GM18951 (cell line): ENCODE data around the gene RGS14.

Source experiments
- POLR2A ChIP-seq: IDR thresholded peaks from 4 replicates; pipeline ENCODE4 v1.6.1; 2011; ENCODE audit warnings: mild to moderate bottlenecking; ENCODE audit not compliant: insufficient read length, insufficient read depth; ENCODE audit errors: extremely low read depth
- in situ Hi-C: fragments of 300-500 bp; cut with MboI; formaldehyde crosslinking; loops from one replicate; pipeline ENCODE4 v1.12.0; 2022; ENCODE audit warnings: low sequenced_read_pairs, mixed read lengths, inconsistent platforms; ENCODE audit not compliant: unreplicated experiment

Gene RGS14, protein sequence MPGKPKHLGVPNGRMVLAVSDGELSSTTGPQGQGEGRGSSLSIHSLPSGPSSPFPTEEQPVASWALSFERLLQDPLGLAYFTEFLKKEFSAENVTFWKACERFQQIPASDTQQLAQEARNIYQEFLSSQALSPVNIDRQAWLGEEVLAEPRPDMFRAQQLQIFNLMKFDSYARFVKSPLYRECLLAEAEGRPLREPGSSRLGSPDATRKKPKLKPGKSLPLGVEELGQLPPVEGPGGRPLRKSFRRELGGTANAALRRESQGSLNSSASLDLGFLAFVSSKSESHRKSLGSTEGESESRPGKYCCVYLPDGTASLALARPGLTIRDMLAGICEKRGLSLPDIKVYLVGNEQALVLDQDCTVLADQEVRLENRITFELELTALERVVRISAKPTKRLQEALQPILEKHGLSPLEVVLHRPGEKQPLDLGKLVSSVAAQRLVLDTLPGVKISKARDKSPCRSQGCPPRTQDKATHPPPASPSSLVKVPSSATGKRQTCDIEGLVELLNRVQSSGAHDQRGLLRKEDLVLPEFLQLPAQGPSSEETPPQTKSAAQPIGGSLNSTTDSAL

DNA sequence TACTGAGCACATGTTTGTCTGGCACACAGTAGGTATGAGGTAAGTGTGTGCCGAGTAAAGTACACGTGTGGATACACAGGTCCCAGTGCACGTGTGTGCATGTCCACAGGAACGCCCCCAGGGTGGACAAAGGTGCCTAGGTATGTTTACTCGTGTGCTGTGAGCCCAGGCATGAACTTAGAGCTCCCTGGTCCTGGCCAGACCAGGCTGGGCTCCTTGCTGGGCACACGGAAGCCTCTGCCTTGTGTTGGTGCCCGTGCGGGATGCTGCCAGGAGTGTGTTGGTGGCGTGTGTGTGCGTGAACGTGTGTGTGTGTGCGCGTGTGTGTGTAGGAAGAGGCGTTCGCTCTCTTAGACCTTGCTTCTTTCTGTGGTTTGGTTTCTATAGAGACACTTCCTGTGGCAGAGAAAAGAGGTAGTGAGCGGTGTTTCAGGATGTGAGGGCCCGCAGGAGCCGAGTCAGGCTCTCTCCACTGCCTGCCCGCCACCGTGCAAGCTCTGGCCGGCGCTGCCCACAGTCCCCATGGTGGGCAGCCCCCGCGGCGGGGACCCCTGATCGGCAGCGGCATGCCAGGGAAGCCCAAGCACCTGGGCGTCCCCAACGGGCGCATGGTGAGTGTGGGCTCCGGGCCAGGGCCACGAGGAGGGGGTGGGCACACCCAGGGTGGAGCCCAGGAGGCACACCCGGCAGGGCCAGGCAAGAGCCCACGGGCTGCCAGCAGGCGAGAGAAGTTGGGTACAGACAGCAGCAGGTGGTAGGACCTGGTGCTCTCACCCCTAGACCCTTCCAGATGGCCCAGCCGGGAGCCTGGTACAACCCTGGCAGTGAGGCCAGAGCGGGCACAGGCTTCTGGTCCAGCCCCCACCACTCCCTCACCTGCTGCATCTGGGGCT is at the start of gene RGS14:
Gene RGS14 (plus strand): TSS at position 466 of the 893 bp plus-strand sequence. CDS start 101 bp downstream, at position 567.
- TF ChIP-seq POLR2A = peak; percentile 85
- in situ Hi-C loops = no loop called here

GRCh38 chr5:177308740-177309139 is 49.0 kb upstream of the RGS14 start:
- in situ Hi-C loops = no loop called here
- no peak for TF ChIP-seq POLR2A

- TF ChIP-seq POLR2A = peak; percentile 9
- in situ Hi-C loops = no loop called here
These were observed 48.2 kb upstream of the RGS14 start for GRCh38 chr5:177309351-177310191.

DNA sequence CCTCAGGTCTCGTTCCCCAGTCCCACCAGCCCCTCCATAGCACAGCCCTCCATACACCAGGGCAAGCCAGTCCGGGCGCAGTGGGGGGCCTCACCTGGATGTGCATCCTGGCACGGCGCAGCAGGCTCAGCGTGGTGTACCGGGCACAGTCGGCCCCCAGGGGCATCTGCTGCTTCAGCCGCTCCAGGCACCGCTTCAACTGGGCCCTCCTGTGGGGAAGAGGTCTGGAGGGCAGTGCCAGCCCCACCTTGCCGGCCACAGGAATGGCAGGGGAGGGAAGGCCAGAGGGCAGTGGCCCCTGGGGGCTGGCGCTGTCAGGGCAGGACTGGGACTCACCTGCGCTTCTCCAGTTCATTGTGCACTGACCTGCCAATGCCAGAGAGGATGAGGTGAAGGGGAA is 47.4 kb upstream of the RGS14 start:
- no peak for TF ChIP-seq POLR2A
- in situ Hi-C loops = no loop called here

DNA sequence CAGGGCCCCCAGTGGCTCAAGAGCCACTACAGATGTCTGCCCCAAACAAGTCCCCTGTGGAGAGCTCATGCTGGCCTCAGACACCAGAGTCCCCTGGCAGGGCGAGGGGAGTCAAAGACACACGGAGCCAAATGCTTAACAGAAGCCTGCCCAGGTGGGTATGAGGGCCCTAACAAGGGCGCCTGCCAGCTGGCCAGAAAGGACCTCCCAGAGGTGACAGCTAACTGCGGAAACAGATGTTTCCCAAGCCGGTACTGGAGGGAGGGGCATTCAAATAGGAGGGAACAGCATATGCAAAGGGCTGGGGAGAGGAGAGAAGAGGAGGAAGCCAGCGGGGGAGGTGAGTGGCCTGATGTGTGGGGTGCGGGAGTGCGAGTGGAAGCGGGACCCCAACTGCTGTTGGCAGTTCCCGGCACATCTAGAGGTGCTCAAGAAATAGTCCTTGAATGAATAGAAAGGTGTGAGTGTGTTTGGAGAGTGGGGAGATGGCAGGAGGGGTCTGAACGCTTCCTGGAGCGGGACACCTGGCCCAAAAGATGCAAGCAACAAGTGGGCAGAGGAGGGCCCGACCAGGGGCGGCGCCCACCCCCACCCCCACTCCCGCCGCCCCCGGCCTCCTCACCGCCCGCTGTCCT is 46.9 kb upstream of the RGS14 start:
- TF ChIP-seq POLR2A = peak; percentile 69
- in situ Hi-C loops = no loop called here

GRCh38 chr5:177311392-177311722 is 46.4 kb upstream of the RGS14 start:
- no peak for TF ChIP-seq POLR2A
- in situ Hi-C loops = no loop called here

DNA sequence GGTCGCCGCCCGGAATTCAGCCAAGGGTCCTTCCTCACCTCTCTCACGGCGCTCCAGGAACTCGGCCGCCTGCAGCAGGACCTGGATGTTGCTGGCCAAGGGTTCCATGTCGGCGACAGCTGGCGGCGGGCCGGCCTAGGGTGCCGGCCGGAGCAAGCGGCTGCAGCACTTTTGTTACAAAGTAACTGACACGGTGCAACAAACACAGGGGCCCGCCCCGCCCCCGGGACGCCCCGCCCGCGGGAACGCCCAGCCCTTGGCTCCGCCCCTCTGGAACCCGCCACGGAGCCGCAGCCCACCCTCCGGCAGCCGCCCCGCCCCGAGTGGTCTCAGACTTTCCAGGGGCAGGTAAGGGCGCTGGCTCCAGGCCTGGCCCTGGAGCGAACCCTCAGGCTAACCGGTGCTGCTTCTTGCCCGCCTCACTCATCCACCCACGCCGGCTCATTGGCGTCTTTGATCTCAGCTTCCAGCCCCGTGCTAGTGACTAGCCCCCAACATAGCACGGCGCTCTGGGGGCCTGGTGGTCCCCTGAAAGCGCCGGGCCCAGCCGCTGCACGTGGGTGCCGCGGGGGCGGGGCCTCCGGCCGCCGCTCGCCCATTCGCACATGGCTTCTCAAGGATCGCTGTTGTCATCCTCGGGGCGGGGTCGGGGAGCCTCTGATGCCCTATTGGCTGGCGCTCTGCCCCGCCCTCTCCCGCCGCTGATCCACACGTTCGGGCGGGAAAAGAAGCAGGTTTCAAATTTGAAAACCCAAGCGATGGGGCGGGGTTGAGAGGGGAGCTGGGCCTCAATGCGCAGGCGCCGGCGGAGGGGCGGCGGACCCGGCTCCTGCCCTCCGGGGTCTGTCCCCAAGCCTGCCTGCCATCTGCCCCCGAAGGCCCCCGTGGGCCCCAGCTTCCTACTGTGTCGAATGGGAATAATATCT is 45.7 kb upstream of the RGS14 start, which contains the start of gene MXD3:
Gene MXD3 (minus strand): TSS at position 176 of the 926 bp plus-strand sequence. CDS start 68 bp downstream, at position 108.
- in situ Hi-C loops = no loop called here
- TF ChIP-seq POLR2A = peak; percentile 72

- no peak for TF ChIP-seq POLR2A
- in situ Hi-C loops = no loop called here
These were observed 45.0 kb upstream of the RGS14 start for GRCh38 chr5:177312649-177313181.

DNA sequence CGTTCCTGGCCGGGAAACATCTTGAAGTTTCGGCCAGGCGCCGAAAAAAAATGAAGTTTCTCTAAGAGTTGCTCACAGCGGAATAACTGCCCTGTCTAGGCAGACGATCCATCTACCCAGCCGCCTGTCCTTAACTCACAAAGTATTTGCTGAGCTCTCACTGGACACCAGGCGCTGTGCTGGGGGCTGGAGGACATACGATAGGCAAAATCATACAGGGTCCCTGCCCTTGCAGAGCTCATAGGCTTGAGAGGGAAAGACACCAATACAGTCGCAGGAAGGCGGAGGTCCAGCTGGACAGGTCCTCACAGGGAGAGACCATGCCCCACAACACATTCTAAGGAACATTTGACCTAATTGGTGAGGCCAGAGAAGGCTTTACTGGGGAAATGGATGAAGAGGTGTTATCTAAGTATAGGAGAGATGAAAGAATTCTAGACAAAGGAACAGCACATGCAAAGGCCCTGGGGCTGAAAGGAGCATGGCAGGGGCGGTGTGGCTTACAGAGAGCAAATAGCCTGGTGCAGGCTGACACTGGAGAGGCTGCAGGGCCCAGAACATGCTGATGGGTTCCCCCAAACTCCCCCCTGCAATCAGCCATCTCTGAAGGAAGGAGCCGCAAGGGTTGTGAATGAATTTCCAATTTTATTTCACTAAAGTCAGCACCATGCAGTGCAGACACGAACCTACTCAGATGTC is 44.0 kb upstream of the RGS14 start:
- no peak for TF ChIP-seq POLR2A
- in situ Hi-C loops = no loop called here

DNA sequence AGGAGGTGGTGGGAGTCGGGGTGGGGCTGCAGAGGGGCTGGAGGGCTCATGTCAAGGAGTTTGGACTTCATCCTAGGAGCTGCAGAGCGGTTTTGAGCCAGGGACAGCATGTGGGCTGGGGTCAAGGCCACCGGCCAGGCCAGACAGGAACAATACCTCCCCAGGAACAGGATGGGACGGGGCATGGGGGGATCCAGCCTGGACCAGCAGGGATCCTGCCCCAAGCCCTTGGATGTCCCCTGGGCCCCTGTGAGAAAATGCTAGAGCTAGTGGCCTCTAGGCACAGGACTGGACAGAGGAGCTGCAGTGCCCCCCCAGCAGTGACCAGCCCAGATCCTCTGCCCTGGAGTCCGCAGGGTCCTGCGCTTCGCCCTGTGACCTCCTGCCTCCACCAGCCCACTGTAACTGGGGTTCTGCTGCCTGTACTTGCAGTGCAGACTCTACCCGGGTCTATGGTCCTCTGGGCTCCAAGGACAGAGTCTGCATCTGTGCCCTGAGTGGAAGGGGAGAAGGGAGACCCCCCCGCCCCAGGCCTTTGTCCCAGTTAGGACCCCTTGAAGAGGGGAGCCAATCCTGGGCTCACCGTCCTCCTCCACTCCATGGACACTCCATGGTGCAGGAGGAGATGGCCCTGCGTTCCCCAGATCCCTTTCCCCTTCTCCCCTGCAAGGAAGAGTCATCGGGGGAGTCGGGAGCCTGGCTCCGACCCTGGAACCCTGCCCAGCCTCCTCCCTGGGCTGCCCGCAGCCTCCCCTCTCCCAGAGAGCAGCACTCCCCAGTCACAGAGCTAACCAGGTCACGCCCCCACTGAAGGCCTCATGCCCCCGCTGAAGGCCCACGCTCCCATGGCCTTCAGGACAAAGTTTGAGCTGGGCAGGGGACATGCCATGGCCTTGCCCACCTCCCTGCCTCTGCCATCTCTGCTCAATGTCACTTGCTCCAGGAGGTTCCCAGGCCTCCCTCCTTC is 43.1 kb upstream of the RGS14 start:
- in situ Hi-C loops = no loop called here

More for the DNA sequence above, 43.1 kb upstream of the RGS14 start:
- TF ChIP-seq POLR2A = no peak
